Lung (tissue), 12 donors: ENCODE data around the gene CHSY3. TPM values are rescaled to one million over a fixed set of nuclear protein-coding genes. Genes with fewer than 3 reads are reported as not detected.

ENCODE experiments used
- ATAC-seq: fragments of 200-7000 bp; cut with Tn5 transposase; one replicate; pipeline ENCODE4 v1.9.1; 2020; ENCODE audit warnings: moderate number of reproducible peaks; ENCODE audit not compliant: insufficient read depth, low FRiP score
- DNase-seq, 3 donors: peaks; one replicate each; pipeline ENCODE4 v3.0.0-alpha.2; 2013 to 2017
- H3K27ac ChIP-seq, 2 donors: one replicate each; pipeline ENCODE4 v1.5.1; 2013; ENCODE audit warnings: mild to moderate bottlenecking in 2 of 2, moderate library complexity in 2 of 2, control low read depth in 1 of 2, inconsistent platforms in 1 of 2, low read depth in 1 of 2, low read length in 1 of 2
- H3K27me3 ChIP-seq, 3 donors: one replicate each; pipeline ENCODE4 v1.5.1; 2013; ENCODE audit warnings: low read length in 2 of 3; ENCODE audit not compliant: control insufficient read depth in 3 of 3, insufficient read depth in 3 of 3
- H3K36me3 ChIP-seq, 4 donors: one replicate each; pipeline ENCODE4 v1.5.1; 2013; ENCODE audit warnings: low read length in 4 of 4, mild to moderate bottlenecking in 1 of 4, moderate library complexity in 1 of 4; ENCODE audit not compliant: control insufficient read depth in 4 of 4, insufficient read depth in 4 of 4
- H3K4me1 ChIP-seq, 5 donors: one replicate each; pipeline ENCODE4 v1.5.1; 2013; ENCODE audit warnings: low read length in 5 of 5, mild to moderate bottlenecking in 2 of 5, moderate library complexity in 1 of 5; ENCODE audit not compliant: control insufficient read depth in 5 of 5, insufficient read depth in 5 of 5
- H3K4me3 ChIP-seq: one replicate; pipeline ENCODE4 v1.5.1; 2013; ENCODE audit warnings: mild to moderate bottlenecking, control low read depth, moderate library complexity
- H3K9ac ChIP-seq, 2 donors: one replicate each; pipeline ENCODE4 v1.5.1; 2013; ENCODE audit warnings: low read length in 2 of 2, control low read depth in 1 of 2; ENCODE audit not compliant: insufficient read depth in 1 of 2
- H3K9me3 ChIP-seq, 4 donors: one replicate each; pipeline ENCODE4 v1.5.1; 2013; ENCODE audit warnings: low read length in 3 of 4, mild to moderate bottlenecking in 1 of 4, moderate library complexity in 1 of 4; ENCODE audit not compliant: control insufficient read depth in 4 of 4, insufficient read depth in 3 of 4
- WGBS, 2 donors: extraction: QIAGEN DNeasy Blood & Tissue Kit; methylation state at CpG; one replicate each; pipeline ENCODE4 v1.1.7; 2013; 5-methylcytosine and 5-hydroxymethylcytosine counted together
- polyA plus RNA-seq, 2 donors: library from polyadenylated mRNA; stranded (reverse); fragments of 200-250 nt; gene quantifications; one replicate each; pipeline ENCODE4 v1.2.1, GENCODE V29; 2013
- total RNA-seq, 2 donors: library from RNA; depleted of rRNA in 1 of 2; stranded (reverse); fragments of >200 nt in 1 of 2; gene quantifications; one replicate each; pipeline ENCODE4 v1.2.1, GENCODE V29; 2014 to 2021
- TF ChIP-seq, protein P1 (sequence below): IDR thresholded peaks from 2 replicates; pipeline ENCODE4 v1.5.1; 2012; ENCODE audit warnings: mild to moderate bottlenecking; ENCODE audit errors: control extremely low read depth, extremely low read depth
- donor health status: control.
- donor health status: control.
- donor health status: Bipolar disorder and iron deficiency.
- donor health status: healthy.
- donor health status: DM: yes; HTN: yes; CAD: no.

The CHSY3 gene
- total and polyA plus RNA-seq, 4 donors: 0.41 to 6.7 (median 3.0) TPM

DNA sequence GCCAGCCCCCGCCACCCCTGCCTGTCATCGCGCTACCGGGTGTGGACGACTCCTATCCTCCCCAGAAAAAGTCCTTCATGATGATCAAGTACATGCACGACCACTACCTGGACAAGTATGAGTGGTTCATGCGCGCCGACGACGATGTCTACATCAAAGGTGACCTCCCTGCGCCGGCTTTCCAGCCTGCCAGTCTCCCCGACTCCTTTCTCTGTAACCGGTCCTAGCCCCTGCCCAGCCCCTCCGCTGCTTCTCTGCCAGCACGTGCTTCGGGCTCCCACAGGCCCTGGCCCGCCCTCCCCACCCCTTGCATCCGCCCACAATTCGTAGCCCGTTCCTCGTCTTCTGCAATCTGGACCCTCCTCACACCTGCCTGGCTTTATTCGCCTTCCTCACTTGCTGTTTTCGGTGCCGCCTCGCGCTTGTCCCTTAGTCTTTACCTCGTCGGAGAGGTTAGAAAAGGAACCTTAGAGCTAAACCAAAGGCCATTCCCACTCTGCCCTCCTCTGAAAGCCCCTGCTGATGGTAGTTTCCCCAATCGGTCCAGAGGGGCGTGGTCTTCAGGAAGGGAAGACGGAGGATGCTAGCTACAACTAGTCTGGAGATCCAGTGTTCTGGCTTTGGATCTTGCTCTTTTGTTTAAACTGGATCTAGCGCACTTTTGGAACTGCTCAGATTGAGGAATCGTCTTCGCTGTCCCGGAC is 1.4 kb downstream of the CHSY3 start:
- H3K27me3 ChIP-seq: peaks cover 0 to 12% (median 2%) of the 10 kb centered on the region in 3 donors
- TF ChIP-seq, protein P1, sequence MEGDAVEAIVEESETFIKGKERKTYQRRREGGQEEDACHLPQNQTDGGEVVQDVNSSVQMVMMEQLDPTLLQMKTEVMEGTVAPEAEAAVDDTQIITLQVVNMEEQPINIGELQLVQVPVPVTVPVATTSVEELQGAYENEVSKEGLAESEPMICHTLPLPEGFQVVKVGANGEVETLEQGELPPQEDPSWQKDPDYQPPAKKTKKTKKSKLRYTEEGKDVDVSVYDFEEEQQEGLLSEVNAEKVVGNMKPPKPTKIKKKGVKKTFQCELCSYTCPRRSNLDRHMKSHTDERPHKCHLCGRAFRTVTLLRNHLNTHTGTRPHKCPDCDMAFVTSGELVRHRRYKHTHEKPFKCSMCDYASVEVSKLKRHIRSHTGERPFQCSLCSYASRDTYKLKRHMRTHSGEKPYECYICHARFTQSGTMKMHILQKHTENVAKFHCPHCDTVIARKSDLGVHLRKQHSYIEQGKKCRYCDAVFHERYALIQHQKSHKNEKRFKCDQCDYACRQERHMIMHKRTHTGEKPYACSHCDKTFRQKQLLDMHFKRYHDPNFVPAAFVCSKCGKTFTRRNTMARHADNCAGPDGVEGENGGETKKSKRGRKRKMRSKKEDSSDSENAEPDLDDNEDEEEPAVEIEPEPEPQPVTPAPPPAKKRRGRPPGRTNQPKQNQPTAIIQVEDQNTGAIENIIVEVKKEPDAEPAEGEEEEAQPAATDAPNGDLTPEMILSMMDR: no peak
- H3K36me3 ChIP-seq: peaks cover 0 to 3% (median 0%) of the 10 kb centered on the region in 4 donors
- peak overlapping the region; percentile 75 for H3K4me3 ChIP-seq
- peaks cover 0 to 15% (median 5%) of the 10 kb centered on the region in 5 donors for H3K4me1 ChIP-seq
- no peaks in the 10 kb centered on the region for H3K9me3 ChIP-seq
- ATAC-seq (no peak), DNase-seq (peak; percentile 25 to 50 (median 41))
- no peak overlapping the region for H3K27ac ChIP-seq
- WGBS, 2 donors: 1 to 2% methylated on average over 37 of the region's 37 CpGs
- H3K9ac ChIP-seq: peak overlapping the region; percentile 49 to 53

DNA sequence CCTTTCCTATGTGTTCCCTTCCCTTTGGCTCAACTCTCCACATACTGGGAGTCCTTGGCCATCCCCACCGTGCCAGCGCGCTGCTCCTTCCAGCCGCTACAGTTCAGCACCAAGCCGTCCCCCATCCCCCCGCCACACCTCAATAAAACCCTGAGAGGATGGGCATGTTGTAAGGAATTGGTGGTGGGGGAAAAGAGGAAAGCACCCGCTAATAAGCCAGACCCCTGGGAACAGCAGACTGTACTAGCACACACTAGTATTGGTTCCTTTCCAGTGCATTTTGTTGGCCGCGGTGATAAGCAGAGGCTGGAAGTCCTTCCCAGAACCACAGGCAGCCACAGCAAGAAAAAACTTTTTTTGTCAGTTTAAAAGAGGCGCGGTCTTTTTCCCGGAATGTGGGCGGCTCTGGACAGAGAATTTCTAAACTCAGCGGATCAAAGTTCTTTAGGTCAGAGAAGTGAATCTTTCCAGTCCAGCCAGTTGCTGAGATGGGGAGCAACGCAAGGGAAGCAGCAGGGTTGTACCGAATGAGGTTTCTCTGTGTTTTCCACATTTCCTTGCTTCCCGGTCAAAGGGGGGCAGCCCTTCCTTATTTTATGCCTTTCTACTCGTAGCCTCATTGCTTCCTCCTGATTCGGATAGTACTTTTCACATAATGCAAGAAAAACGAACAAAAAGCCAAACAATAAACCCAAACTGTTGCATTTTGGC is 2.1 kb downstream of the CHSY3 start:
- Histone ChIP-seq H3K4me3 (peak overlapping the region; percentile 75), H3K4me1 (peaks cover 0 to 15% (median 5%) of the 10 kb centered on the region in 5 donors), H3K9ac (peak overlapping the region in 1 of 2 donors; percentile 16), H3K27me3 (peaks cover 0 to 12% (median 2%) of the 10 kb centered on the region in 3 donors), H3K9me3 (no peaks in the 10 kb centered on the region), H3K36me3 (peaks cover 0 to 3% (median 0%) of the 10 kb centered on the region in 4 donors), H3K27ac (no peak overlapping the region)
- TF ChIP-seq, protein P1: no peak
- DNase-seq: peak; percentile 36 to 68 (median 64)
- ATAC-seq: no peak
- 10 to 19% methylated on average over 20 of the region's 20 CpGs for WGBS, 2 donors

DNA sequence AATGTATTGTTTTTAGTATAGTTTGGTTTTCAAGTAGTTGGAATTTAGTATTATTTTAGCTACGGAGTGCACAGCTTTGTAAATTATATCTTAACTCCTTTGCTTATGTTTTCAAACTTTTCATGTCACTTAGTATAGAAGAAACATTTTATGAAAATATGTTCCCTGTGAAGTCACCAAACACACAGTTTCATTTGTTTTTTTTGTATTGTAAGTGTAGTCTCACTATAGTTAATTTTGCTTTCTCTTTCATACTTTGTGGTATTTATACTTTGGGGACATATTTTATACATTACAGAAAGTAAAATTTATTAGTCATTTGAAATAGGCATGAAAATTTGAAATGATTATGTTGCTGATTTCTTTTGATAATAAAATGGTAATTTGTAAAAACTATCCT is 5.0 kb downstream of the CHSY3 start:
- 78 to 87% methylated on average over 1 of the region's 1 CpG for WGBS, 2 donors

More for the DNA sequence above, 5.0 kb downstream of the CHSY3 start:
- peaks cover 0 to 7% (median 2%) of the 10 kb centered on the region in 3 donors for H3K27me3 ChIP-seq
- H3K36me3 ChIP-seq: peaks cover 0 to 4% (median 2%) of the 10 kb centered on the region in 4 donors
- H3K4me3 ChIP-seq: no peak overlapping the region
- TF ChIP-seq, protein P1: no peak
- H3K4me1 ChIP-seq: peaks cover 0 to 15% (median 5%) of the 10 kb centered on the region in 5 donors
- no peaks in the 10 kb centered on the region for H3K9me3 ChIP-seq
- H3K9ac ChIP-seq: no peak overlapping the region
- ATAC-seq (no peak), DNase-seq (no peak)
- no peak overlapping the region for H3K27ac ChIP-seq
